ENCODE data around the gene ABCC10.
"Not testable (repeated sequence)": the region's sequence is repeated elsewhere in the genome, so short reads cannot be mapped to it uniquely, and the experiment has no call there.

The ABCC10 gene

GRCh38 chr6:43476746-43477145, 49.4 kb downstream of the ABCC10 start:
- peak; percentile 53 for DNase-seq

- DNase-seq = peak; percentile 93
Measured at GRCh38 chr6:43477235-43478007, 50.1 kb downstream of the ABCC10 start, which contains the start of gene TJAP1. TSS of gene TJAP1 (plus strand) at chr6:43477570. CDS start at chr6:43499002, 21,432 bp downstream.

GRCh38 chr6:43478008-43478372, 50.6 kb downstream of the ABCC10 start:
- no peak for DNase-seq

GRCh38 chr6:43481075-43481474, 53.7 kb downstream of the ABCC10 start:
- peak; percentile 31 for DNase-seq

- no peak for DNase-seq
Measured at GRCh38 chr6:43481591-43482236, 54.4 kb downstream of the ABCC10 start.

GRCh38 chr6:43488667-43489276, 61.4 kb downstream of the ABCC10 start:
- DNase-seq = no peak

- DNase-seq = no peak
Measured at GRCh38 chr6:43489277-43490072, 62.1 kb downstream of the ABCC10 start.

- no peak for DNase-seq
Measured at GRCh38 chr6:43490523-43490939, 63.2 kb downstream of the ABCC10 start.

GRCh38 chr6:43491750-43492661, 64.7 kb downstream of the ABCC10 start:
- DNase-seq = no peak

GRCh38 chr6:43492673-43493072, 65.3 kb downstream of the ABCC10 start:
- no peak for DNase-seq

GRCh38 chr6:43493230-43493629, 65.9 kb downstream of the ABCC10 start:
- DNase-seq = no peak

- DNase-seq = no peak
Measured at GRCh38 chr6:43493833-43494232, 66.5 kb downstream of the ABCC10 start.

- no peak for DNase-seq
Measured at GRCh38 chr6:43494321-43494720, 67.0 kb downstream of the ABCC10 start.

- no peak for DNase-seq
Measured at GRCh38 chr6:43494766-43495165, 67.4 kb downstream of the ABCC10 start.

- no peak for DNase-seq
Measured at GRCh38 chr6:43495409-43495941, 68.1 kb downstream of the ABCC10 start.

- peak; percentile 10 for DNase-seq
Measured at GRCh38 chr6:43496370-43497128, 69.2 kb downstream of the ABCC10 start.

GRCh38 chr6:43497129-43497396, 69.7 kb downstream of the ABCC10 start:
- DNase-seq = no peak

- DNase-seq = no peak
Measured at GRCh38 chr6:43497689-43498088, 70.3 kb downstream of the ABCC10 start.

GRCh38 chr6:43498291-43498690, 71.0 kb downstream of the ABCC10 start:
- not testable (repeated sequence) for DNase-seq

- DNase-seq = no peak
Measured at GRCh38 chr6:43499028-43499815, 71.9 kb downstream of the ABCC10 start.
